ENCODE data around the gene NTRK1. TPM values are rescaled to one million over a fixed set of nuclear protein-coding genes. Genes with fewer than 3 reads are reported as not detected.

NTRK1 gene
- total RNA-seq, 1 experiment from 2014 or later = not detected

DNA sequence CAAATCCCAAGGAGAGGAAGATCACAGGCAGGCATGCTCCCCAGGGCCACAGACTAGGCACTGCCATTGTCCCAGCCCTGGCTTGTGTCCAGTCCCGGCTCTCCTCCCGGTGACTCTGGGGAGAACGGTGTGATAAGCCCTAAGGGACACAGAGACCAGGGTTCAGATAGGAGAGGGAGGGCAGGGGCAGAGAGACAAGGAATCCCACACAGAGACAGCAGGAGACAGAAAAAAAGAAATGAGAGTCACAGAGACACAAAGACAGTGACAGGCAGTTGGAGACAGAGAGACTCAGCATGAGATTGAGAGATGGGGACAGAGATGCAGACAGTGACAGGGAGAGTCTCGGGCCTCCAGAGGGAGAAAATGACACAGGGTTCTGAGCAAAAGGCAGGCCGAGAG, 2.1 kb upstream of the NTRK1 start:
- H2AFZ ChIP-seq = no peak overlapping the region
- no peaks in the 10 kb centered on the region for H3K9me2 ChIP-seq (ENCODE audit: insufficient read depth)
- POLR2A ChIA-PET (ENCODE audit: unreplicated experiment) = interaction anchor here (0.6 kb wide), 1 partner anchor 77 kb away, joined by 3 read pairs; no protein-coding TSS in a partner anchor
- CTCF ChIA-PET = interaction anchor here (0.7 to 1.5 kb wide), 3 partner anchors 38 to 107 kb away, joined by 3 to 8 read pairs (median 3); partner anchors contain the start of gene HDGF
- H3K27ac ChIP-seq = no peak overlapping the region
- peak overlapping the region; percentile 83 for H3K4me2 ChIP-seq
- no TSS peak for BruUV-seq (replicated peaks)
- no peaks in the 10 kb centered on the region for H4K20me1 ChIP-seq (ENCODE audit: insufficient read depth)
- intact Hi-C loops (cut with micrococcal nuclease; ENCODE audit: unreplicated experiment) = loop anchor here (2.0 kb wide), 2 partner anchors 170 to 232 kb away; no protein-coding TSS in a partner anchor
- no peak for DNase-seq
- TF ChIP-seq EZH2 (IDR thresholded peaks at IDR 0.05; ENCODE audit: low read depth) = no peak
- TF ChIP-seq, protein P1, sequence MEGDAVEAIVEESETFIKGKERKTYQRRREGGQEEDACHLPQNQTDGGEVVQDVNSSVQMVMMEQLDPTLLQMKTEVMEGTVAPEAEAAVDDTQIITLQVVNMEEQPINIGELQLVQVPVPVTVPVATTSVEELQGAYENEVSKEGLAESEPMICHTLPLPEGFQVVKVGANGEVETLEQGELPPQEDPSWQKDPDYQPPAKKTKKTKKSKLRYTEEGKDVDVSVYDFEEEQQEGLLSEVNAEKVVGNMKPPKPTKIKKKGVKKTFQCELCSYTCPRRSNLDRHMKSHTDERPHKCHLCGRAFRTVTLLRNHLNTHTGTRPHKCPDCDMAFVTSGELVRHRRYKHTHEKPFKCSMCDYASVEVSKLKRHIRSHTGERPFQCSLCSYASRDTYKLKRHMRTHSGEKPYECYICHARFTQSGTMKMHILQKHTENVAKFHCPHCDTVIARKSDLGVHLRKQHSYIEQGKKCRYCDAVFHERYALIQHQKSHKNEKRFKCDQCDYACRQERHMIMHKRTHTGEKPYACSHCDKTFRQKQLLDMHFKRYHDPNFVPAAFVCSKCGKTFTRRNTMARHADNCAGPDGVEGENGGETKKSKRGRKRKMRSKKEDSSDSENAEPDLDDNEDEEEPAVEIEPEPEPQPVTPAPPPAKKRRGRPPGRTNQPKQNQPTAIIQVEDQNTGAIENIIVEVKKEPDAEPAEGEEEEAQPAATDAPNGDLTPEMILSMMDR (conservative IDR thresholded peaks at IDR 0.05) = no peak
- no peaks in the 10 kb centered on the region for H3K36me3 ChIP-seq (ENCODE audit: low read depth)
- peaks cover 12% of the 10 kb centered on the region for H3K4me1 ChIP-seq (replicated peaks; ENCODE audit: insufficient read depth)
- no peaks in the 10 kb centered on the region for H3K79me2 ChIP-seq (ENCODE audit: low read depth)
- H3F3A ChIP-seq (ENCODE audit: insufficient read depth, low read depth) = no peaks in the 10 kb centered on the region
- H3K4me3 ChIP-seq = peak overlapping the region; percentile 40; the same call in 1 of the 2 replicates
- no peaks in the 10 kb centered on the region for H3K9me3 ChIP-seq (ENCODE audit: insufficient read depth, low read depth)
- H3K27me3 ChIP-seq (ENCODE audit: insufficient read depth, low read depth) = peaks cover 64% of the 10 kb centered on the region

DNA sequence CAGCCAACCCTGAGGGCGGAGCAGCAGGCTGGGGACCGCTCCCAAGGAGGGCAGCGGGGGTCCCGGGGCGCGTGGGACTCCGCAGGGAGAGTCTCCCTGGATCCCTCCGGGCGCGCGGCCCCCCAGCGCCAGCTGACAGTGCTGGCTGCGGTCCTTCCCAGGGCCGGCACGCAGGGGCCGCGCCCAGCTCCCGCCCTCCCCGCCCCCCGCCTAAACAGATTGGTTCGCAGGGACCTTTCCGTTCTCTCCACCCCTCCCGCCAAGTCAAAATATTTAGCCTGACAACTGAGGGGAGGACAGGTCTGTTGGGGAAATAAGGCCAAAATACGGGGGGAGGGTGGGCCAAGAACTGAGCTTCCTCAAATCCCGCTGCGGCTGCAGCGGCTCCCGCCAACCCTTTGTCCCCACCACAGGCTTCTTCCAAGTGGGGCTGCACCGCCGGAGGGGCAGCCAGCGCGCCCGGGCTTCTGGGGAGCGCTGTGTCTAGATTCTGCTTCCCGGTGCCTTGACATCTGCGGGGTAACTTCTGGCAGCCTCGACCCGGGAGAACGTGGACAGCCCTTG, 1.6 kb upstream of the NTRK1 start, which contains the start of gene INSRR:
Gene INSRR (minus strand): TSS at position 159 of the 564 bp plus-strand sequence. CDS start 496 bp downstream, outside the sequence.
- H3K27ac ChIP-seq = no peak within 1 kb of the TSS
- peaks cover 64% of the 10 kb centered on the region for H3K27me3 ChIP-seq (ENCODE audit: insufficient read depth, low read depth)
- no peaks in the 10 kb centered on the region for H3K79me2 ChIP-seq (ENCODE audit: low read depth)
- peak within 1 kb of the TSS; percentile 40; the same call in 1 of the 2 replicates for H3K4me3 ChIP-seq
- H3K4me2 ChIP-seq = peak within 1 kb of the TSS; percentile 83
- no peaks in the 10 kb centered on the region for H3K36me3 ChIP-seq (ENCODE audit: low read depth)
- no peak for DNase-seq
- no peaks in the 10 kb centered on the region for H3K9me3 ChIP-seq (ENCODE audit: insufficient read depth, low read depth)
- no peaks in the 10 kb centered on the region for H4K20me1 ChIP-seq (ENCODE audit: insufficient read depth)
- intact Hi-C loops (cut with micrococcal nuclease; ENCODE audit: unreplicated experiment) = loop anchor here (2.0 kb wide), 2 partner anchors 170 to 232 kb away; no protein-coding TSS in a partner anchor
- H2AFZ ChIP-seq = peak within 1 kb of the TSS; percentile 24; the same call in 1 of the 2 replicates
- peaks cover 12% of the 10 kb centered on the region for H3K4me1 ChIP-seq (replicated peaks; ENCODE audit: insufficient read depth)
- H3K9me2 ChIP-seq (ENCODE audit: insufficient read depth) = no peaks in the 10 kb centered on the region
- CTCF ChIA-PET = interaction anchor here (0.6 to 2.5 kb wide), 10 partner anchors 20 to 233 kb away, joined by 3 to 25 read pairs (median 6); partner anchors contain the start of gene HDGF
- H3F3A ChIP-seq (ENCODE audit: insufficient read depth, low read depth) = no peaks in the 10 kb centered on the region
- POLR2A ChIA-PET (ENCODE audit: unreplicated experiment) = no interaction called here
- no peak; the same call in 1 of the 2 replicates for TF ChIP-seq EZH2 (IDR thresholded peaks at IDR 0.05; ENCODE audit: low read depth)
- TF ChIP-seq, protein P1 (conservative IDR thresholded peaks at IDR 0.05) = no peak
- no TSS peak for BruUV-seq (replicated peaks)

DNA sequence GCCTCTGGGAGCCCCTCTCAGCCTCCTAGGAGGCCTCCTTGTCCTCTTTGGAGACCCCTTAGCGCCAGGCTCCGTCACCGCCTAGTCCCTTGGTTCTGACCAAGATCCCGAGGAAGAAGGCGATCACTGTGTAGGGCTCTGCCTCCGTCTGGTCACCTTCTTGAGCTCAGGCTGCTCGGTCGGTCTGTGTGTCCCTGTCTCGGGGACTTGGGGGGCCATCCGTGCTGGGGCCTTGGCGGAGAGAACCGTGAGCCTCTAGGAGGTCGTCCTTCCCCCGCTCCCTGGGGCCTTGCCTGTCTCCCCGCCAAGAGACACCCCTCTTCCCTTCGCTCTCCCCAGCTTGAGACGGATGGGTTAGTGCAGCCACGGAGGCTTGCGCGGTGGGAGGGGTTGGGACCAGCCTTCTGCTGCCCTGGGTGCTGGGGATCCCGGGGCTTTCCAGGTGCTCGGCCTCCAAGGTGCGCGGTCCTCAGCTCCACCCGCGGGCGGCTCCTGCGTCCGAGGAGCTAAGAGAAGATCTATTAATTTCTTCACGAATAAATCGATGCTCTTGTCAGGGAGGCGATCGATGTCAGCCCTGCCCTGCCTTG, 1.0 kb upstream of the NTRK1 start:
- TF ChIP-seq, protein P1 (conservative IDR thresholded peaks at IDR 0.05) = no peak
- no peak; the same call in 1 of the 2 replicates for TF ChIP-seq EZH2 (IDR thresholded peaks at IDR 0.05; ENCODE audit: low read depth)
- Histone ChIP-seq H3K36me3 (ENCODE audit: low read depth) (no peaks in the 10 kb centered on the region), H3K4me1 (replicated peaks; ENCODE audit: insufficient read depth) (peaks cover 12% of the 10 kb centered on the region), H3K9me2 (ENCODE audit: insufficient read depth) (no peaks in the 10 kb centered on the region), H3F3A (ENCODE audit: insufficient read depth, low read depth) (no peaks in the 10 kb centered on the region), H3K79me2 (ENCODE audit: low read depth) (no peaks in the 10 kb centered on the region), H3K4me3 (peak overlapping the region; percentile 40; the same call in 1 of the 2 replicates), H3K4me2 (peak overlapping the region; percentile 83), H3K27ac (no peak overlapping the region), H2AFZ (peak overlapping the region; percentile 24; the same call in 1 of the 2 replicates), H3K9me3 (ENCODE audit: insufficient read depth, low read depth) (no peaks in the 10 kb centered on the region), H3K27me3 (ENCODE audit: insufficient read depth, low read depth) (peaks cover 59% of the 10 kb centered on the region), H4K20me1 (ENCODE audit: insufficient read depth) (no peaks in the 10 kb centered on the region)
- no TSS peak for BruUV-seq (replicated peaks)
- DNase-seq = peak in 1 of 2 experiments; percentile 8
- POLR2A ChIA-PET (ENCODE audit: unreplicated experiment) = interaction anchor here (0.7 kb wide), 1 partner anchor 131 kb away, joined by 7 read pairs; the partner anchor contains the start of genes ISG20L2 and METTL25B
- intact Hi-C loops (cut with micrococcal nuclease; ENCODE audit: unreplicated experiment) = loop anchor here (1.0 to 2.0 kb wide), 4 partner anchors 63 to 233 kb away; no protein-coding TSS in a partner anchor
- CTCF ChIA-PET = interaction anchor here (0.6 to 2.5 kb wide), 21 partner anchors 21 to 600 kb away, joined by 3 to 25 read pairs (median 4); partner anchors contain the start of genes CRABP2 and HDGF

Measured in PC-9 (cell line).